ENCODE data around the gene METTL18. TPM values are rescaled to one million over a fixed set of nuclear protein-coding genes. Genes with fewer than 3 reads are reported as not detected.

Gene METTL18
- total RNA-seq, 1 experiment from 2014 or later: 4.1 TPM

- ChIA-PET CTCF (no interaction called here), POLR2A (no interaction called here)
- in situ Hi-C loops (cut with HindIII; ENCODE audit: low pct_unique_long_range_greater_than_20kb, low sequenced_read_pairs) (no loop called here), intact Hi-C loops (cut with micrococcal nuclease; ENCODE audit: unreplicated experiment) (no loop called here)
- no peaks in the 10 kb centered on the region for H3K9me3 ChIP-seq (ENCODE audit: control insufficient read depth, insufficient read depth, low read depth, low read length)
- H3K4me3 ChIP-seq (ENCODE audit: low read depth in 2 of 2, low read length in 2 of 2): no peak overlapping the region
- ATAC-seq (no peak), DNase-seq (ENCODE audit: low read depth, low spot score) (no peak)
- H3K4me1 ChIP-seq (ENCODE audit: control insufficient read depth, insufficient read depth, low read length): no peaks in the 10 kb centered on the region
- H3K27me3 ChIP-seq (ENCODE audit: control insufficient read depth, insufficient read depth, low read length): peaks cover 3% of the 10 kb centered on the region; the same call in 1 of the 2 replicates
- BruUV-seq (replicated peaks): no TSS peak
- TF ChIP-seq TCF7L2 (IDR thresholded peaks at IDR 0.05; ENCODE audit: low read depth, low read length): no peak
- TF ChIP-seq CTCF (IDR thresholded peaks at IDR 0.05): no peak
- no peak for TF ChIP-seq SIN3A (IDR thresholded peaks at IDR 0.05; ENCODE audit: borderline replicate concordance, insufficient read depth, low read depth, low read length)
- TF ChIP-seq REST (IDR thresholded peaks at IDR 0.05; ENCODE audit: insufficient read depth in 1 of 2, low read depth in 2 of 2, low read length in 1 of 2): no peak
- TF ChIP-seq POLR2AphosphoS5 (IDR thresholded peaks at IDR 0.05; ENCODE audit: low read depth, low read length): no peak
- H3K36me3 ChIP-seq (ENCODE audit: control insufficient read depth, insufficient read depth, low read length): no peaks in the 10 kb centered on the region
- no peak overlapping the region for H3K27ac ChIP-seq (ENCODE audit: low read length)
Observed at GRCh38 chr1:169779150-169779549, 15.6 kb downstream of the METTL18 start.

- intact Hi-C loops (cut with micrococcal nuclease; ENCODE audit: unreplicated experiment): no loop called here
- Histone ChIP-seq H3K27me3 (ENCODE audit: control insufficient read depth, insufficient read depth, low read length) (peaks cover 2% of the 10 kb centered on the region; the same call in 1 of the 2 replicates), H3K4me1 (ENCODE audit: control insufficient read depth, insufficient read depth, low read length) (no peaks in the 10 kb centered on the region), H3K36me3 (ENCODE audit: control insufficient read depth, insufficient read depth, low read length) (no peaks in the 10 kb centered on the region), H3K27ac (ENCODE audit: low read length) (no peak overlapping the region), H3K4me3 (ENCODE audit: low read depth in 2 of 2, low read length in 2 of 2) (no peak overlapping the region), H3K9me3 (ENCODE audit: control insufficient read depth, insufficient read depth, low read depth, low read length) (no peaks in the 10 kb centered on the region)
- in situ Hi-C loops (cut with HindIII; ENCODE audit: low pct_unique_long_range_greater_than_20kb, low sequenced_read_pairs): no loop called here
- DNase-seq (ENCODE audit: low read depth, low spot score) (no peak), ATAC-seq (no peak)
- ChIA-PET POLR2A (interaction anchor here (0.5 kb wide), 1 partner anchor 18 kb away, joined by 4 read pairs; the partner anchor contains the start of gene METTL18), CTCF (no interaction called here)
- no TSS peak for BruUV-seq (replicated peaks)
- TF ChIP-seq REST (IDR thresholded peaks at IDR 0.05; ENCODE audit: insufficient read depth in 1 of 2, low read depth in 2 of 2, low read length in 1 of 2) (no peak), POLR2AphosphoS5 (IDR thresholded peaks at IDR 0.05; ENCODE audit: low read depth, low read length) (no peak), SIN3A (IDR thresholded peaks at IDR 0.05; ENCODE audit: borderline replicate concordance, insufficient read depth, low read depth, low read length) (no peak), TCF7L2 (IDR thresholded peaks at IDR 0.05; ENCODE audit: low read depth, low read length) (no peak), CTCF (IDR thresholded peaks at IDR 0.05) (no peak)
Observed at GRCh38 chr1:169776440-169776839, 18.3 kb downstream of the METTL18 start.

All from Panc1 (cell line).